IgD-negative memory B cell (primary cell): ENCODE measurements around the gene TMEM179. TPM values are rescaled to one million over a fixed set of nuclear protein-coding genes. Genes with fewer than 3 reads are reported as not detected.

Source experiments
- H3K27ac Mint-ChIP-seq, 3 donors: one replicate each; pipeline ENCODE4 v1.8.0; 2020 to 2022; ENCODE audit warnings: mild to moderate bottlenecking in 3 of 3, mixed read lengths in 3 of 3, moderate library complexity in 1 of 3
- H3K27me3 Mint-ChIP-seq: one replicate; pipeline ENCODE4 v1.8.0; 2021; ENCODE audit warnings: mixed read lengths
- H3K36me3 Mint-ChIP-seq: one replicate; pipeline ENCODE4 v1.8.0; 2020; ENCODE audit warnings: mild to moderate bottlenecking, mixed read lengths
- H3K4me1 Mint-ChIP-seq, 3 donors: one replicate each; pipeline ENCODE4 v1.8.0; 2020 to 2022; ENCODE audit warnings: mixed read lengths in 3 of 3, mild to moderate bottlenecking in 1 of 3
- H3K4me3 Mint-ChIP-seq, 4 donors: one replicate each; pipeline ENCODE4 v1.8.0; 2020 to 2022; ENCODE audit warnings: mild to moderate bottlenecking in 4 of 4, mixed read lengths in 4 of 4, moderate library complexity in 3 of 4
- H3K9me3 Mint-ChIP-seq, 3 donors: one replicate each; pipeline ENCODE4 v1.8.0; 2020 to 2021; ENCODE audit warnings: mixed read lengths in 3 of 3, mild to moderate bottlenecking in 1 of 3
- polyA plus RNA-seq: library from polyadenylated mRNA; unstranded; fragments of 300-500 nt; fragmentation: Illumina TruSeq; gene quantifications from one replicate; pipeline ENCODE4 v1.2.3, GENCODE V29; 2021

The TMEM179 gene
- polyA plus RNA-seq, 1 donor from 2014 or later, result not detected

DNA sequence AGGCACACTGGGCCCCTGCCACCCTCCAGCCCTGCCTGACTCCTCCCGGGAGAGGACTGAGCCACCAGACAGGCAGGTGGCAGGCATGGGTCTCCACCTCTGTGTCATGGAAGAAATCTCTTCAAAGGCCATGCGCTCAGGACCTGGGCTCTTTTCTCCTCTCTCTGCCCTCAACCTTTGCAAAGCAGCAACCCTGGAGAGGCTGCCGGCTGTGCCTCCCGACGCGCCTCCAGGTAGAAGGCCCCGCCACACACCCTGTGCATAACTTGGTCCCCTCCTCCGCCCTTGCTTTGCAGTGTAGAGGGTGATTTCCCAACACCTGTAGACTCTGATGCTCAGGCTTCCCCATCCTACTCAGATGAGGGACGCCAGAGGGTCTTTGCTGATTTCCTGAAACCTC is 28.2 kb upstream of the TMEM179 start:
- H3K27ac Mint-ChIP-seq, result no peak overlapping the region
- H3K36me3 Mint-ChIP-seq, result no peaks in the 10 kb centered on the region
- peaks cover 2 to 14% (median 10%) of the 10 kb centered on the region in 3 donors for H3K9me3 Mint-ChIP-seq
- no peak overlapping the region for H3K4me3 Mint-ChIP-seq
- H3K27me3 Mint-ChIP-seq, result peaks cover 14% of the 10 kb centered on the region
- H3K4me1 Mint-ChIP-seq, result no peaks in the 10 kb centered on the region

DNA sequence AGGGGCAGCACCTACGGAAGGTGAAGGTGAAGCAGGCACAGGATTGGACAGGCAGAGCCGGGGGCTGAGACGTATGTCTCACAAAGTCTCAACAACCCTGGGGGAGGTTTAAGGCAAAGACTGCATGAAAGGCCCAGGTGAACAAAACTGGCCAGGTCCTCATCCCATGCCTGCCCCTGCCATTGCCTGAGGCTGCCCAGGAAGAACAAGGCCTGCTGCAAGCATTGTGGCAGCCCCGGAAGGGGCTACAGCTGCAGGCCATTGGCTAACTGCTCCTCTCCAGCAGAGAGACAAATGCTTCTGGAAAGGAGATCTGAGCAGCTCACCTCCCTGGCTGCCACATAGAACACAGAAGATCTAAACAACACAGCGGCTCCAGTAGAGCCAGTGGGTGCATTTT is 20.4 kb upstream of the TMEM179 start:
- H3K9me3 Mint-ChIP-seq, result peaks cover 4 to 23% (median 19%) of the 10 kb centered on the region in 3 donors
- peaks cover 27% of the 10 kb centered on the region for H3K27me3 Mint-ChIP-seq
- peak overlapping the region in 1 of 4 donors; percentile 77 for H3K4me3 Mint-ChIP-seq
- H3K4me1 Mint-ChIP-seq, result no peaks in the 10 kb centered on the region
- H3K36me3 Mint-ChIP-seq, result no peaks in the 10 kb centered on the region
- no peak overlapping the region for H3K27ac Mint-ChIP-seq

DNA sequence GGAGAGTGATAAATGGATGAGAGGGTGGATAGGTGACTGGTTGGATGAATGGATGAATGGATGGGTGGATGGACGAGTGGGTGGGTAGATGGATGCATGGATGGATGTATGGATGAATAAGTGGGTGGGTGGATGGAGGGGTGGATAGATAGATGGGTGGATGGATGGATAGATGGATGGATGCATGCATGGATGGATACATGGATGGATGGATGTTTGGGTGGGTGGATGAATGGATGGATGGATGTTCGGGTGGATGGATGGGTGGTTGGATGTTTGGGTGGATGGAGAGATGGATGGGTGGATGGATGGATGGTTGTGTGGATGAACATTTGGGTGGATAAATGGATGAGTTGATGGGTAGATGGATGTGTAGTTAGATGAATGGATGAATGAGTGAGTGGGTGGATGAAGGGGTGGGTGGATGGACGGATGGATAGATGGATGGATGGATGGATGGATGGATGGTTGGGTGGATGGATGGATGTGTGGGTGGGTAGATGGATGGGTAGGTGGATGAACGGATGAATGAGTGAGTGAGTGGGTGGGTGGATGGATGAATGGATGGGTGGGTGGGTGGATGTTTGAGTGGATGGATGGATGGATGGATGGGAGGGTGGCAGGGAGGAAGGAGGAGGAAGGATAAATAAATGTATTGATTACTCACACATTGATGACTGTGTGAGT is 9.7 kb upstream of the TMEM179 start:
- H3K27me3 Mint-ChIP-seq, result peaks cover 25% of the 10 kb centered on the region
- H3K4me1 Mint-ChIP-seq, result peaks cover 6 to 9% (median 6%) of the 10 kb centered on the region in 3 donors
- H3K4me3 Mint-ChIP-seq, result no peak overlapping the region
- no peak overlapping the region for H3K27ac Mint-ChIP-seq
- peaks cover 0 to 2% (median 0%) of the 10 kb centered on the region in 3 donors for H3K9me3 Mint-ChIP-seq
- no peaks in the 10 kb centered on the region for H3K36me3 Mint-ChIP-seq

DNA sequence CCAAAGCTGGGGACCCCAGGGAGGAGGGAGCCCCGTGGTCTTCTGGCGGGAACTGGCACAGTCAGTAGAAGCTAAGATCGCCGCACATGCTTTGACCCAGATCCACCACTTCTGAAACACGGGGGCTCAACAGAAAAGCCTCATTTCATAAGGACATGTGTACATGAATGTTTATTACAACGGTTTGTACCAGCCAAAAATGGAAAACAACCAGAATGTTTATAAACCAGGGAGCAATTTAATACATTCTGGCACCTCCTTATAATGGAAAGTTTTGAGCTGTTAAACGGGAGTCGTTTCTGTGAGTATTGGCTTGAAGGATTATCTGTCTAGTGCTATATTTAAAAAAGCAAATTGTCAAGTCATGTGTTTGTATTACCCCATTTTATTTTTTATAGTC is 7.3 kb upstream of the TMEM179 start:
- Mint-ChIP-seq H3K27ac (no peak overlapping the region), H3K27me3 (peaks cover 16% of the 10 kb centered on the region), H3K9me3 (peaks cover 2 to 8% (median 4%) of the 10 kb centered on the region in 3 donors), H3K4me3 (no peak overlapping the region), H3K36me3 (no peaks in the 10 kb centered on the region), H3K4me1 (peaks cover 0 to 2% (median 0%) of the 10 kb centered on the region in 3 donors)

DNA sequence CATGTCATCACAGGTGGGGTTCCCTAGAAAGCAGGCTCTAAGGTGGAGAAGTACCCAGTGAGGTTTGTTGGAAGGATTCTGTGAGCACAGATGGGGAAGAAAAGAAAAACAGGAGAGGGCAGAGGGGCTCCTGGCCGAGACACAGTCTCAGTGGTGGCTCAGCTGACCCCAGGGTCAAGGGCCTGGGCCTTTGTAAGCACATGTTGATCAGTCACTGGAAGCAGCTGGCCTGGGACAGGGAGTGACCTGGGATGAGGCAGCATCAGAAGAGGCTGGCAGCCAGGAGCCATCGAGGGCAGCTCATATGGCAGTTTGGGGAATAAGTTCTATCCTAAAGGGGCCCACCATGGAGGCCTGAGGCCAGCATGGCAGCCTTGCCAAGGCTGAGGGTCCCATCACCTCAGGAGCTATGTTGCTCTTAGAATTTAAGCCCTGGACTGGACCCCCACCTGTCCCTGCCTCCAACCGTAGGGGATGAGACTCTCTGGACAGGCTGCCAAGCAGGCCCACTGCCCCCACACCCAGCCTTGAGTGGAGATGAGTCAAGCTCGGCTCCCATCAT is 6.3 kb upstream of the TMEM179 start:
- peaks cover 4 to 9% (median 4%) of the 10 kb centered on the region in 3 donors for H3K9me3 Mint-ChIP-seq
- no peak overlapping the region for H3K4me3 Mint-ChIP-seq
- no peaks in the 10 kb centered on the region for H3K36me3 Mint-ChIP-seq
- H3K27me3 Mint-ChIP-seq, result peaks cover 11% of the 10 kb centered on the region
- H3K27ac Mint-ChIP-seq, result no peak overlapping the region
- H3K4me1 Mint-ChIP-seq, result peaks cover 0 to 2% (median 0%) of the 10 kb centered on the region in 3 donors

DNA sequence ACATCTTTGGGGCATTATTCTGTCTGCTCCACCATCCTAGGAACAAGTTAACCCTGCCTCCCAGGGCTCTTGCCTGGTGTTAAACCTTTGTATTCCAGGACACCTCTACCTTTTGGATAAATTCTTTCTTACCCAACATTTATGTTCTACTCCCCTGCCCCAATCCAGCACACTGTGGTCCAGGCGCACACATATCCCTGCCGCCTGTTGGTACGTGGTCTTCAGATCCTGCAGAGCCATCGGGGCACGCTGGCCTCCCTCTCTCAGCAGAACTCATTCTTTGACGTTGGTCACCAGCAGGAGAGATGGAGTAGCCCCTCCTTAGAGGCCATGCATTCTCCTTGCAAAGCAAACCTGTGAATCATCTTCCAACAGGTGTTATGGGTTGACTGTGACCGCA is 5.1 kb upstream of the TMEM179 start:
- Mint-ChIP-seq H3K36me3 (no peaks in the 10 kb centered on the region), H3K27me3 (peaks cover 17% of the 10 kb centered on the region), H3K4me3 (no peak overlapping the region), H3K4me1 (peaks cover 0 to 2% (median 0%) of the 10 kb centered on the region in 3 donors), H3K9me3 (peaks cover 4 to 9% (median 4%) of the 10 kb centered on the region in 3 donors), H3K27ac (no peak overlapping the region)

DNA sequence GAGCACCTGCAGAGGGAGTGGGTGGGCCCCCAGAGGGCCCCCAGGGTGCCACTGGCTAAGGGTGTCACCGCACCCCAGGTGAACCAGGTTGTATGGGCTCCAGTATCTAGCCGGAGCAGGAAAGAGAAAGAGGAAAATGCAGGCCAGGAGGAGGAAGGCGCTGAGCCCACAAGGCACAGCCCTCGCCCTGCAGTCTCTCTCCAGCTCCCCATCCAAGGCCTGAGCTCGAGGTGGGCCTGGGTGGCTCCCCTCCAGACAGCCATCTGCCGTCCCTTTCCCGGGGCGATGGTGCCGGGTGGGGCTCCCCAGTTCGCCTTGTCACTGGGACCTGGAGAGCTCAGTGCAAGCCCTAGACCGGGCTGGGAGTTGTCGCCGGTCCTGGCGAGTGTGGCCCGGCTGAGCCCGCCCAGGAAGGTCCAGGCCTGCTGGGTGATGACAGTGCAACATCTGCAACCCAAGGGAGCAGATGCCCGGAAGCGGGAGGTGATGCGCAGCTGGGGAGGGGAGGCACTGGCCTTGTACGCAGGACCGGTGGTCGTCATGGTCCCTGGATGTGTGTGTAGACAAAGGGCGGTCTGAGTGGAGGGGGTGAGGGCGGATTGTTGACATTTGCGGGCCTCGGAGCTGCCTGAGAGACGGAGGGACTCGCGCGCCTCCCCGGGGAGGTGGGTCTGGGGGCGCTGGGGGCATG is 716 bp downstream of the TMEM179 start:
- Mint-ChIP-seq H3K36me3 (no peaks in the 10 kb centered on the region), H3K4me3 (no peak overlapping the region), H3K27me3 (peaks cover 39% of the 10 kb centered on the region), H3K4me1 (peaks cover 0 to 3% (median 0%) of the 10 kb centered on the region in 3 donors), H3K9me3 (peaks cover 2 to 9% (median 4%) of the 10 kb centered on the region in 3 donors), H3K27ac (peak overlapping the region in 1 of 3 donors; percentile 89)

DNA sequence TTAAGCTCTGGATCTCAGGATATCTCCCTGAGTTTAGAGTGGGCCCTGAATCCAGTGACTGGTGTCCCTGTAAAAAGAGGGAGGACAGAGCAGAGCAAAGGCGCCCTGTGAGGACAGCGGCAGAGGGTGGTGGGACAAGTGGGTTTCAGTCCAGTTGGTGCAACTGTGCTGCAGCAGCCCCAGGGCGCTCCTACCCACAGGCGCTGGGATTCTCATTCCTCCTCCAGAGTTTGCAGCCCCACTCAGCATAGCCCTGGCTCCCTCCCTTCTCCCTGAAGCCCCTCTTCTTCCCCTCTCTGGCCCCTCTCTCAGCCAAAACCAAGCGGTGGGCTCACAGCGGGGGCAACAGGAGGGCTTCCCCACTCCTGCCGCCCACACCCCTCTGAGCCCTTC is 1.6 kb downstream of the TMEM179 start:
- H3K27me3 Mint-ChIP-seq, result peaks cover 39% of the 10 kb centered on the region

DNA sequence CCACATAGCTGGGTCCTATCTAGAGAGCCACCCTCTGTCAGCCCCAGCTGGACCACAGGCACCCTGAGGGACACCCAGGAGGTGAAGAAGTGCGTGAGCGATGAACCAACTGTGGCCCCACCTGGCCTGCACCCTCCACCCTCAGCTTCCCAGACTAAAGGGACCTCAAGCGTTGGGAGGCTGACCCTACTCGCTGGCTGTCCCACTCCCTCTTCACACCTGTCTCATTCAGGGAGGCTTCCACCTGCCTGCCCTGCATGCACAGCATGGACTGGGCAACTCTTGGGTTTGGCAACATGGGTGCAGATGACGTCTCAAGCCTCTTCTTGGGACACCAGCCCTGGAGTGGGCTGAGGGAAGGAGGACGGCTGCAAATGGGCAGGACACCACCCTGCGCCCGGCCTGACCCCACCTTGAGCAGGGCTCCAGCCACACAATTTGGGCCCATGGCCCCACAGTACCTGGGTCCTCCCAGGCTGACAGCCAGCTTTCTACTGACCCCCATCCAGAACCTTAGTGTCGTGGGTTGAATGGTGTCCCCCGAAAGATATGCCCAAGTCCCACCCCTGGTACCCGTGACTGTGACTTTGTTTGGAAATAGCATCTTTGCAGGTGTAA is 2.1 kb downstream of the TMEM179 start:
- Mint-ChIP-seq H3K36me3 (no peaks in the 10 kb centered on the region), H3K4me3 (no peak overlapping the region), H3K4me1 (peaks cover 0 to 3% (median 0%) of the 10 kb centered on the region in 3 donors), H3K27me3 (peaks cover 35% of the 10 kb centered on the region), H3K9me3 (peaks cover 1 to 6% (median 2%) of the 10 kb centered on the region in 3 donors), H3K27ac (no peak overlapping the region)

More for the DNA sequence above, 1.6 kb downstream of the TMEM179 start:
- Mint-ChIP-seq H3K36me3 (no peaks in the 10 kb centered on the region), H3K9me3 (peaks cover 2 to 9% (median 2%) of the 10 kb centered on the region in 3 donors), H3K4me3 (peak overlapping the region in 1 of 4 donors; percentile 17), H3K27ac (no peak overlapping the region), H3K4me1 (peaks cover 0 to 3% (median 0%) of the 10 kb centered on the region in 3 donors)

DNA sequence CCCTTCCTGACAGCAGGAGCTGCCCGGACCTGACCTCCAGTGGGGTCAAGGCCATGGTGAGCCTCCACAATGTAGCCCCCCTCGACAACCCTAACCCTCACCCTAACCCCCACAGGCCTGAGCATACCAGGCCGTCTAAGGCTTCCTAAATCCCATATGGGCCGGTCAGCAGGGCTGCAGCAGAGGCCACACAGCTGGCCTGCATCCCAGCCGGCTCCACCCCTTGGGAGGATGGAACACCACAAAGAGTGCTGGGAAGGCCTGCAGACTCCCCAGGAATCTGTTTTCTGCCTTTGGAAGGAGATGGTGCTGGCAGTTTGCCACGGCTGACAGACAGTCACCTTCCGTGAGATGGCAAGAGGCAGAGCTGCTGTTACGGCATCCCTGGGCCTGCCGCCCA is 2.8 kb downstream of the TMEM179 start:
- no peak overlapping the region for H3K27ac Mint-ChIP-seq
- H3K9me3 Mint-ChIP-seq, result peaks cover 0 to 2% (median under 1%) of the 10 kb centered on the region in 3 donors
- no peaks in the 10 kb centered on the region for H3K36me3 Mint-ChIP-seq
- H3K4me1 Mint-ChIP-seq, result peaks cover 0 to 3% (median 0%) of the 10 kb centered on the region in 3 donors
- H3K4me3 Mint-ChIP-seq, result no peak overlapping the region
- H3K27me3 Mint-ChIP-seq, result peaks cover 33% of the 10 kb centered on the region

DNA sequence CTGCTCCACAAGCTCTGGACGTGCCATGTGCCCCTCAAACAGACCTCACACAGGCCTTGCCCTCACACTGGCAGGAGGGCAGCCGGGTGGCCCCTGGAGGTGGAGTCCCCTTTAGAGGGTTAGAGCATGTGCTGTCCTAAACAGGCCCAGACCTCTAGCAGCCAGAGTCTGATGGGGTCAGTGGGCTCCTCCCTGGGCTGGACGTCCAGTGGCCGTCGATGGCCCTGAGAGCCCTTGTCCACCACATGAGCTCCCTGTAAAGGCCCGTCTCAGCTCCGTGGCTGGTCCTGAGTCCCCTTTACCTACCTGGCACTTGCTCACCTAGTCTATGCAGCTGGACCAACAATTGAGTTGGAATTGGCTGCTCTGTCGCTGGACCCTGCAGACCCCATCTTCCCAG is 3.8 kb downstream of the TMEM179 start:
- Mint-ChIP-seq H3K27me3 (peaks cover 35% of the 10 kb centered on the region), H3K9me3 (no peaks in the 10 kb centered on the region), H3K27ac (peak overlapping the region in 1 of 3 donors; percentile 60), H3K4me3 (no peak overlapping the region), H3K4me1 (peaks cover 0 to 3% (median 0%) of the 10 kb centered on the region in 3 donors), H3K36me3 (no peaks in the 10 kb centered on the region)

DNA sequence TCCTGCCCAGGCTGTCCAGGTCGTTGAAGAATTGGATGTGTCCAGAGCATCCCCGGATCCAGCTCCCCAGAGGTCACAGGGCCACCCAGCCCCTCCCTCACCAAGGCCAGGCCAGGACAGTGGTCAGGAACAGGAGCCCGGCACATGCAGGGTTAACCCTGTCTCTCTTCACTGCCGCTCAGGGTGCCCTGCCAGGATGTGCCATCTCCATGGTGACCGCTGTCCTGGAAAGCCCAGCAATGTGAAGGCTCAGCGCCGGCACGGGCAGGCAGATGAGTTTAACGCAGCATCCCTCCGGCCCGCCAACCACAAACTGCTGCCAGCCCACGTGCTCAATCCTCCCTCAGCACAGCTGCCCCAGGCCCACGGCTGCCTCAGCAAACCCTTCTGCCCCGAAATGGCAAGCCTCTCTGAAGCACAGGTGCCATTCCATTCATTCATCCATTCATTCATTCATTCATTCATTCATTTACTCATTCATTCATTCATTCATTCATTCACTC is 4.4 kb downstream of the TMEM179 start:
- Mint-ChIP-seq H3K9me3 (no peaks in the 10 kb centered on the region), H3K27ac (peak overlapping the region in 1 of 3 donors; percentile 60), H3K4me1 (peaks cover 0 to 3% (median 0%) of the 10 kb centered on the region in 3 donors), H3K27me3 (peaks cover 30% of the 10 kb centered on the region), H3K4me3 (peak overlapping the region in 1 of 4 donors; percentile 46), H3K36me3 (no peaks in the 10 kb centered on the region)

DNA sequence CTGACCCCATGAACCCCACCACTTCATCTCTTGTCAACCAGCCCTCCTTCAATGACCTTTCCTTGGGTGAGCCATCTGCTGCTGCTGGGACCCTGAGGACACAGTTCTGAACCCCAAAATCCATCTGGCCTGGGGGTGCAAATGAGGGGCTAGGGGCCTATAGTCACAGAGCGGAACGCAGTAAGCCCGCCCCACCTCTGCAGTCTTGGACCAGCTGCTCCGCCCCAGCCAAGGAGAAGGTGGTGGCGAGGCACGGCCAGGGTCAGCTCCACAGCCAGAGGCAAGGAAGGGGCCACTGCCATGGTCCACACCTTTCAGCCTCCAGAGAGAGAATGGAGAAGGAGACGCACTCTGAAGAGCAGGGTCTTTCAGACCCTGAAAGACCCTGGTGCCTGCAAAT is 5.1 kb downstream of the TMEM179 start:
- no peak overlapping the region for H3K4me3 Mint-ChIP-seq
- H3K27ac Mint-ChIP-seq, result no peak overlapping the region
- H3K36me3 Mint-ChIP-seq, result no peaks in the 10 kb centered on the region
- peaks cover 26% of the 10 kb centered on the region for H3K27me3 Mint-ChIP-seq
- H3K9me3 Mint-ChIP-seq, result no peaks in the 10 kb centered on the region
- H3K4me1 Mint-ChIP-seq, result peaks cover 0 to 3% (median 0%) of the 10 kb centered on the region in 3 donors

DNA sequence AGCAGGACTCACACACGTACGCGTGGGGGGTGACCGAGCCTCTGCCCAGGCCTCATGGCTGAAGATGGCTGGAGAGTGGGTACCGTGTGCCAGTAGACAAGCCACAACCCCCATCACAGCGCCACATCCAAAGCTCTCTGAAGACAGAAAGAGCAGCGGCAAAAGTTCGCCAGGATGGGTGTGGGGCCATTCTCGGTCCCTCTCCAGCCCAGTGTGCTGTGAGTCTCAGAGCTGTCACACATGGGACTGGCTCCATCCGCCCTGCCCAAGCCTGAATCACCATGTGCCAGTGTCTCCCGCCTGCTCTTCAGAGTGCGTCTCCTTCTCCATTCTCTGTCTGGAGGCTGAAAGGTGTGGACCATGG is 5.7 kb downstream of the TMEM179 start:
- Mint-ChIP-seq H3K9me3 (no peaks in the 10 kb centered on the region), H3K36me3 (no peaks in the 10 kb centered on the region), H3K4me1 (peaks cover 0 to 3% (median 0%) of the 10 kb centered on the region in 3 donors), H3K4me3 (no peak overlapping the region), H3K27me3 (peaks cover 23% of the 10 kb centered on the region), H3K27ac (no peak overlapping the region)
